HG02970 (cell line): ENCODE data around the gene TNKS2.
"Not testable (repeated sequence)": the region's sequence is repeated elsewhere in the genome, so short reads cannot be mapped to it uniquely, and the experiment has no call there.

Source experiments
- ATAC-seq: cut with Tn5 transposase; IDR thresholded peaks from one replicate; pipeline ENCODE4 v1.9.1; 2021; ENCODE audit warnings: mild to moderate bottlenecking, moderate library complexity, moderate number of reproducible peaks; ENCODE audit not compliant: unreplicated experiment, low FRiP score

The TNKS2 gene

GRCh38 chr10:91864099-91864498, 65.9 kb downstream of the TNKS2 start:
- no peak for ATAC-seq

- ATAC-seq: no peak
Measured at GRCh38 chr10:91864744-91865143, 66.5 kb downstream of the TNKS2 start.

- no peak for ATAC-seq
Measured at GRCh38 chr10:91865562-91866081, 67.4 kb downstream of the TNKS2 start.

GRCh38 chr10:91875156-91875555, 76.9 kb downstream of the TNKS2 start:
- no peak for ATAC-seq

- ATAC-seq: no peak
Measured at GRCh38 chr10:91875779-91876178, 77.6 kb downstream of the TNKS2 start.

GRCh38 chr10:91879515-91880170, 81.4 kb downstream of the TNKS2 start:
- ATAC-seq: no peak

GRCh38 chr10:91880310-91880709, 82.1 kb downstream of the TNKS2 start:
- ATAC-seq: no peak

- no peak for ATAC-seq
Measured at GRCh38 chr10:91883549-91884444, 85.6 kb downstream of the TNKS2 start.

GRCh38 chr10:91884536-91884935, 86.3 kb downstream of the TNKS2 start:
- ATAC-seq: no peak

GRCh38 chr10:91885362-91886079, 87.3 kb downstream of the TNKS2 start:
- ATAC-seq: no peak

- no peak for ATAC-seq
Measured at GRCh38 chr10:91886954-91887271, 88.7 kb downstream of the TNKS2 start.

GRCh38 chr10:91887272-91888076, 89.2 kb downstream of the TNKS2 start:
- no peak for ATAC-seq

GRCh38 chr10:91891125-91892001, 93.1 kb downstream of the TNKS2 start:
- no peak for ATAC-seq

GRCh38 chr10:91893051-91893450, 94.8 kb downstream of the TNKS2 start:
- ATAC-seq: no peak

- not testable (repeated sequence) for ATAC-seq
Measured at GRCh38 chr10:91894261-91894685, 96.0 kb downstream of the TNKS2 start.

- ATAC-seq: no peak
Measured at GRCh38 chr10:91896212-91896756, 98.1 kb downstream of the TNKS2 start.

- ATAC-seq: no peak
Measured at GRCh38 chr10:91897421-91897820, 99.2 kb downstream of the TNKS2 start.

- ATAC-seq: no peak
Measured at GRCh38 chr10:91901784-91902677, 103.8 kb downstream of the TNKS2 start.
